ENCODE data around the gene CCDC69.

Gene CCDC69

GRCh38 chr5:151142933-151143332, 81.0 kb downstream of the CCDC69 start:
- no peak for DNase-seq (ENCODE audit: extremely low read depth, insufficient read length)
- TF ChIP-seq CTCF (IDR thresholded peaks at IDR 0.05; ENCODE audit: insufficient read depth, low read length, poor library complexity, severe bottlenecking) = no peak
- no peaks in the 10 kb centered on the region for H3K27me3 ChIP-seq (replicated peaks; ENCODE audit: control insufficient read depth, insufficient read depth, low read length)
- no peak overlapping the region for H3K4me3 ChIP-seq (replicated peaks; ENCODE audit: low read depth, low read length)
- H3K36me3 ChIP-seq (ENCODE audit: control insufficient read depth, insufficient read depth, low read length) = peaks cover 54% of the 10 kb centered on the region

- Histone ChIP-seq H3K4me3 (replicated peaks; ENCODE audit: low read depth, low read length) (peak overlapping the region; percentile 55), H3K36me3 (ENCODE audit: control insufficient read depth, insufficient read depth, low read length) (peaks cover 48% of the 10 kb centered on the region), H3K27me3 (replicated peaks; ENCODE audit: control insufficient read depth, insufficient read depth, low read length) (no peaks in the 10 kb centered on the region)
- DNase-seq (ENCODE audit: extremely low read depth, insufficient read length) = peak; percentile 65
- TF ChIP-seq CTCF (IDR thresholded peaks at IDR 0.05; ENCODE audit: insufficient read depth, low read length, poor library complexity, severe bottlenecking) = no peak
These were observed 82.4 kb downstream of the CCDC69 start for GRCh38 chr5:151141535-151141934.

- Histone ChIP-seq H3K27me3 (replicated peaks; ENCODE audit: control insufficient read depth, insufficient read depth, low read length) (no peaks in the 10 kb centered on the region), H3K36me3 (ENCODE audit: control insufficient read depth, insufficient read depth, low read length) (peaks cover 51% of the 10 kb centered on the region), H3K4me3 (replicated peaks; ENCODE audit: low read depth, low read length) (peak overlapping the region; percentile 55)
- TF ChIP-seq CTCF (IDR thresholded peaks at IDR 0.05; ENCODE audit: insufficient read depth, low read length, poor library complexity, severe bottlenecking) = no peak
- DNase-seq (ENCODE audit: extremely low read depth, insufficient read length) = no peak
These were observed 83.0 kb downstream of the CCDC69 start for GRCh38 chr5:151140686-151141459.

GRCh38 chr5:151139646-151140045, 84.2 kb downstream of the CCDC69 start:
- Histone ChIP-seq H3K27me3 (replicated peaks; ENCODE audit: control insufficient read depth, insufficient read depth, low read length) (no peaks in the 10 kb centered on the region), H3K36me3 (ENCODE audit: control insufficient read depth, insufficient read depth, low read length) (peaks cover 46% of the 10 kb centered on the region), H3K4me3 (replicated peaks; ENCODE audit: low read depth, low read length) (no peak overlapping the region)
- no peak for DNase-seq (ENCODE audit: extremely low read depth, insufficient read length)
- TF ChIP-seq CTCF (IDR thresholded peaks at IDR 0.05; ENCODE audit: insufficient read depth, low read length, poor library complexity, severe bottlenecking) = no peak

- H3K36me3 ChIP-seq (ENCODE audit: control insufficient read depth, insufficient read depth, low read length) = peaks cover 50% of the 10 kb centered on the region
- no peaks in the 10 kb centered on the region for H3K27me3 ChIP-seq (replicated peaks; ENCODE audit: control insufficient read depth, insufficient read depth, low read length)
- H3K4me3 ChIP-seq (replicated peaks; ENCODE audit: low read depth, low read length) = no peak overlapping the region
- DNase-seq (ENCODE audit: extremely low read depth, insufficient read length) = no peak
- no peak for TF ChIP-seq CTCF (IDR thresholded peaks at IDR 0.05; ENCODE audit: insufficient read depth, low read length, poor library complexity, severe bottlenecking)
These were observed 84.9 kb downstream of the CCDC69 start for GRCh38 chr5:151139015-151139414.
